GM23248 (cell line): ENCODE data around the gene IGF2.

Experiments used
- EZH2 ChIP-seq: fragments of 200-600 bp; sonication (generic); IDR thresholded peaks from 2 replicates; pipeline ENCODE4 v1.6.1; 2018; ENCODE audit warnings: antibody characterized with exemption, mild to moderate bottlenecking; ENCODE audit not compliant: insufficient read depth, poor library complexity, severe bottlenecking
- EZH2phosphoT487 ChIP-seq: fragments of 200-600 bp; sonication (generic); IDR thresholded peaks from 2 replicates; pipeline ENCODE4 v1.6.1; 2018; ENCODE audit warnings: antibody characterized with exemption, moderate library complexity, mild to moderate bottlenecking, low read depth; ENCODE audit not compliant: insufficient read depth

GRCh38 chr11:2102132-2102882 lies 36.9 kb downstream of the IGF2 start:
- no peak for TF ChIP-seq EZH2
- TF ChIP-seq EZH2phosphoT487, result no peak
